HG03045 (cell line): ENCODE measurements around the gene CRACDL.
"Not testable (repeated sequence)": the region's sequence is repeated elsewhere in the genome, so short reads cannot be mapped to it uniquely, and the experiment has no call there.

Experiments used
- ATAC-seq: cut with Tn5 transposase; IDR thresholded peaks from one replicate; pipeline ENCODE4 v1.9.1; 2021; ENCODE audit warnings: mild to moderate bottlenecking, moderate library complexity; ENCODE audit not compliant: unreplicated experiment

The CRACDL gene

GRCh38 chr2:98759338-98759737 is 176.7 kb downstream of the CRACDL start:
- no peak for ATAC-seq

GRCh38 chr2:98757904-98758421 is 178.1 kb downstream of the CRACDL start:
- ATAC-seq = peak; percentile 73

GRCh38 chr2:98753801-98754200 is 182.2 kb downstream of the CRACDL start:
- ATAC-seq = no peak

- not testable (repeated sequence) for ATAC-seq
Measured at GRCh38 chr2:98752711-98753110, 183.3 kb downstream of the CRACDL start.

- ATAC-seq = no peak
Measured at GRCh38 chr2:98751748-98752147, 184.3 kb downstream of the CRACDL start.

- ATAC-seq = no peak
Measured at GRCh38 chr2:98750593-98751282, 185.3 kb downstream of the CRACDL start.

- ATAC-seq = peak; percentile 61
Measured at GRCh38 chr2:98749066-98749450, 187.0 kb downstream of the CRACDL start.

- peak; percentile 45 for ATAC-seq
Measured at GRCh38 chr2:98748292-98749065, 187.5 kb downstream of the CRACDL start.

- ATAC-seq = no peak
Measured at GRCh38 chr2:98747888-98748287, 188.1 kb downstream of the CRACDL start.

GRCh38 chr2:98746426-98746825 is 189.6 kb downstream of the CRACDL start:
- ATAC-seq = no peak

GRCh38 chr2:98744595-98744994 is 191.4 kb downstream of the CRACDL start:
- no peak for ATAC-seq
